Measurements from ENCODE around the gene TPCN2. TPM values are rescaled to one million over a fixed set of nuclear protein-coding genes. Genes with fewer than 3 reads are reported as not detected.

TPCN2 gene
- polyA plus RNA-seq, 2 donors, result 6.5 to 12.1 TPM

GRCh38 chr11:69127081-69127850 lies 78.5 kb downstream of the TPCN2 start:
- Histone ChIP-seq H3K4me1 (ENCODE audit: control insufficient read depth in 2 of 2, insufficient read depth in 2 of 2, low read length in 1 of 2) (peaks cover 13 to 21% of the 10 kb centered on the region in 2 donors), H3K27ac (ENCODE audit: low read depth in 2 of 2, low read length in 1 of 2) (no peak overlapping the region), H3K27me3 (ENCODE audit: control insufficient read depth in 1 of 2, insufficient read depth in 2 of 2, low read length in 2 of 2) (no peaks in the 10 kb centered on the region), H3K9me3 (ENCODE audit: control insufficient read depth in 2 of 2, insufficient read depth in 1 of 2, low read depth in 1 of 2, low read length in 1 of 2) (no peaks in the 10 kb centered on the region), H3K36me3 (ENCODE audit: control insufficient read depth in 2 of 2, insufficient read depth in 2 of 2, low read length in 1 of 2) (no peaks in the 10 kb centered on the region), H3K4me3 (ENCODE audit: low read depth in 1 of 2, low read length in 2 of 2) (no peak overlapping the region)
- WGBS, 2 donors, result 49 to 51% methylated on average over 26 of the region's 26 CpGs

DNA sequence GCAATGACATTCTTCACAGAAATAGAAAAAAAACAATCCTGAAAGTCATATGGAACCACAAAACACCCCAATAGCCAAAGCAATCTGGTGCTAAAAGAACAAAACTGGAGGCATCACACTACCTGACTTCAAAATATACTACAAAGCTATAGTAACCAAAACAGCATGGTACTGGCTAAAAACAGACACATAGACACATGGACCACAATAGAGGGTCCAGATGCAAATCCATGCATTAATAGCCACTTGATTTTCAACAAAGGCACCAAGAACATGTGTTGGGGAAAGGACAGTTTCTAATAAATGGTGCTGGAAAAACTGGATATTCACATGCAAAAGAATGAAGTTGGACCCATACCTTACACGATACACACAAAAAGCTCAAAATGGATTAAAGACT lies 79.2 kb downstream of the TPCN2 start:
- Histone ChIP-seq H3K4me1 (ENCODE audit: control insufficient read depth in 2 of 2, insufficient read depth in 2 of 2, low read length in 1 of 2) (peaks cover 13 to 19% of the 10 kb centered on the region in 2 donors), H3K4me3 (ENCODE audit: low read depth in 1 of 2, low read length in 2 of 2) (no peak overlapping the region), H3K36me3 (ENCODE audit: control insufficient read depth in 2 of 2, insufficient read depth in 2 of 2, low read length in 1 of 2) (no peaks in the 10 kb centered on the region), H3K27ac (ENCODE audit: low read depth in 2 of 2, low read length in 1 of 2) (no peak overlapping the region), H3K27me3 (ENCODE audit: control insufficient read depth in 1 of 2, insufficient read depth in 2 of 2, low read length in 2 of 2) (no peaks in the 10 kb centered on the region), H3K9me3 (ENCODE audit: control insufficient read depth in 2 of 2, insufficient read depth in 1 of 2, low read depth in 1 of 2, low read length in 1 of 2) (no peaks in the 10 kb centered on the region)
- WGBS, 2 donors, result 57 to 72% methylated on average over 1 of the region's 1 CpG

- 94 to 98% methylated on average over 2 of the region's 2 CpGs for WGBS, 2 donors
- peaks cover 6 to 11% of the 10 kb centered on the region in 2 donors for H3K4me1 ChIP-seq (ENCODE audit: control insufficient read depth in 2 of 2, insufficient read depth in 2 of 2, low read length in 1 of 2)
- H3K27me3 ChIP-seq (ENCODE audit: control insufficient read depth in 1 of 2, insufficient read depth in 2 of 2, low read length in 2 of 2), result no peaks in the 10 kb centered on the region
- H3K4me3 ChIP-seq (ENCODE audit: low read depth in 1 of 2, low read length in 2 of 2), result no peak overlapping the region
- H3K9me3 ChIP-seq (ENCODE audit: control insufficient read depth in 2 of 2, insufficient read depth in 1 of 2, low read depth in 1 of 2, low read length in 1 of 2), result no peaks in the 10 kb centered on the region
- no peaks in the 10 kb centered on the region for H3K36me3 ChIP-seq (ENCODE audit: control insufficient read depth in 2 of 2, insufficient read depth in 2 of 2, low read length in 1 of 2)
- H3K27ac ChIP-seq (ENCODE audit: low read depth in 2 of 2, low read length in 1 of 2), result no peak overlapping the region
Observed at GRCh38 chr11:69129053-69129452, 80.3 kb downstream of the TPCN2 start.

- peaks cover 6 to 9% of the 10 kb centered on the region in 2 donors for H3K4me1 ChIP-seq (ENCODE audit: control insufficient read depth in 2 of 2, insufficient read depth in 2 of 2, low read length in 1 of 2)
- H3K27me3 ChIP-seq (ENCODE audit: control insufficient read depth in 1 of 2, insufficient read depth in 2 of 2, low read length in 2 of 2), result no peaks in the 10 kb centered on the region
- H3K4me3 ChIP-seq (ENCODE audit: low read depth in 1 of 2, low read length in 2 of 2), result no peak overlapping the region
- 93 to 97% methylated on average over 7 of the region's 7 CpGs for WGBS, 2 donors
- H3K9me3 ChIP-seq (ENCODE audit: control insufficient read depth in 2 of 2, insufficient read depth in 1 of 2, low read depth in 1 of 2, low read length in 1 of 2), result no peaks in the 10 kb centered on the region
- H3K27ac ChIP-seq (ENCODE audit: low read depth in 2 of 2, low read length in 1 of 2), result no peak overlapping the region
- no peaks in the 10 kb centered on the region for H3K36me3 ChIP-seq (ENCODE audit: control insufficient read depth in 2 of 2, insufficient read depth in 2 of 2, low read length in 1 of 2)
Observed at GRCh38 chr11:69129647-69130046, 80.9 kb downstream of the TPCN2 start.

- H3K27ac ChIP-seq (ENCODE audit: low read depth in 2 of 2, low read length in 1 of 2), result no peak overlapping the region
- peaks cover 6 to 9% of the 10 kb centered on the region in 2 donors for H3K4me1 ChIP-seq (ENCODE audit: control insufficient read depth in 2 of 2, insufficient read depth in 2 of 2, low read length in 1 of 2)
- no peaks in the 10 kb centered on the region for H3K9me3 ChIP-seq (ENCODE audit: control insufficient read depth in 2 of 2, insufficient read depth in 1 of 2, low read depth in 1 of 2, low read length in 1 of 2)
- H3K27me3 ChIP-seq (ENCODE audit: control insufficient read depth in 1 of 2, insufficient read depth in 2 of 2, low read length in 2 of 2), result no peaks in the 10 kb centered on the region
- H3K4me3 ChIP-seq (ENCODE audit: low read depth in 1 of 2, low read length in 2 of 2), result no peak overlapping the region
- WGBS, 2 donors, result 68 to 72% methylated on average over 9 of the region's 9 CpGs
- no peaks in the 10 kb centered on the region for H3K36me3 ChIP-seq (ENCODE audit: control insufficient read depth in 2 of 2, insufficient read depth in 2 of 2, low read length in 1 of 2)
Observed at GRCh38 chr11:69130654-69131053, 81.9 kb downstream of the TPCN2 start.

GRCh38 chr11:69131121-69131566 lies 82.4 kb downstream of the TPCN2 start:
- no peaks in the 10 kb centered on the region for H3K9me3 ChIP-seq (ENCODE audit: control insufficient read depth in 2 of 2, insufficient read depth in 1 of 2, low read depth in 1 of 2, low read length in 1 of 2)

DNA sequence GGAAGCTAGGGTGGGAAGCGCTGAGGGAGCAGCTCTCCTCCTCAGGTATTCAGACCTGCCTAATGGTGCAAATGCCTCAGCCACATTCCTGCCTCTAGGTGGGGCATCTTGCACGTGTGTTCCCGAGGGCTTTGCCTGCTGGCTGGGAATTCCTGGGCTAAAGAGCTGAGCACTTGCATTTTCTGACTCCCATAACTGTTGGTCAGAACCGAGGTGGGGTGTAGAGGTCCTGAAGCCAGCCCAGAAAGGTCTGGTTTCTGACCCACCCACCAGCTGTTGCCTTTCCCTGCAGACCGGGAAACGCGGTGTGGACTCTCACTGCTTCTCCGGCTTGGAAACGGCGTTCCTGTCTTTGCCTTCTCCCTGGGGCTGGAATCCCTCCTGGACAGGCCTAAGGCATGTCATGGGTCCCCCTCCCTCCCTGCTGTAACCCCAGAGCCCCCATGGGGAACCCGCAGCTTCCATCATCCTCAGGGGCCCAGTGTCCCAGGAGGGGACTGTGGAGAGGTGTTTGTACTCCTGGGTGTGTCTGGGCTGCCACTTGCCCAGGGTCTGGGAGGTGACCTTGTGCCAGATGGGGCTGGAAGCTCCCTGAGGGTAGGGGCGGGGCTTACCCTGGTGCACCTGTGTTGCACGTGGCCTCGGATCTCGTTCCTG lies 83.0 kb downstream of the TPCN2 start:
- WGBS, 2 donors, result 35 to 40% methylated on average over 15 of the region's 15 CpGs
- H3K27ac ChIP-seq (ENCODE audit: low read depth in 2 of 2, low read length in 1 of 2), result no peak overlapping the region

More at GRCh38 chr11:69131121-69131566, 82.4 kb downstream of the TPCN2 start:
- Histone ChIP-seq H3K27ac (ENCODE audit: low read depth in 2 of 2, low read length in 1 of 2) (no peak overlapping the region), H3K36me3 (ENCODE audit: control insufficient read depth in 2 of 2, insufficient read depth in 2 of 2, low read length in 1 of 2) (no peaks in the 10 kb centered on the region), H3K4me1 (ENCODE audit: control insufficient read depth in 2 of 2, insufficient read depth in 2 of 2, low read length in 1 of 2) (peaks cover 6 to 9% of the 10 kb centered on the region in 2 donors), H3K4me3 (ENCODE audit: low read depth in 1 of 2, low read length in 2 of 2) (no peak overlapping the region), H3K27me3 (ENCODE audit: control insufficient read depth in 1 of 2, insufficient read depth in 2 of 2, low read length in 2 of 2) (no peaks in the 10 kb centered on the region)
- 81 to 85% methylated on average over 11 of the region's 11 CpGs for WGBS, 2 donors

GRCh38 chr11:69132301-69132670 lies 83.6 kb downstream of the TPCN2 start:
- Histone ChIP-seq H3K27ac (ENCODE audit: low read depth in 2 of 2, low read length in 1 of 2) (no peak overlapping the region), H3K4me3 (ENCODE audit: low read depth in 1 of 2, low read length in 2 of 2) (no peak overlapping the region), H3K36me3 (ENCODE audit: control insufficient read depth in 2 of 2, insufficient read depth in 2 of 2, low read length in 1 of 2) (no peaks in the 10 kb centered on the region), H3K27me3 (ENCODE audit: control insufficient read depth in 1 of 2, insufficient read depth in 2 of 2, low read length in 2 of 2) (no peaks in the 10 kb centered on the region), H3K9me3 (ENCODE audit: control insufficient read depth in 2 of 2, insufficient read depth in 1 of 2, low read depth in 1 of 2, low read length in 1 of 2) (no peaks in the 10 kb centered on the region), H3K4me1 (ENCODE audit: control insufficient read depth in 2 of 2, insufficient read depth in 2 of 2, low read length in 1 of 2) (peaks cover 5 to 13% of the 10 kb centered on the region in 2 donors)
- WGBS, 2 donors, result 82 to 89% methylated on average over 7 of the region's 7 CpGs

More for the DNA sequence above, 83.0 kb downstream of the TPCN2 start:
- Histone ChIP-seq H3K9me3 (ENCODE audit: control insufficient read depth in 2 of 2, insufficient read depth in 1 of 2, low read depth in 1 of 2, low read length in 1 of 2) (no peaks in the 10 kb centered on the region), H3K4me3 (ENCODE audit: low read depth in 1 of 2, low read length in 2 of 2) (no peak overlapping the region), H3K27me3 (ENCODE audit: control insufficient read depth in 1 of 2, insufficient read depth in 2 of 2, low read length in 2 of 2) (no peaks in the 10 kb centered on the region), H3K36me3 (ENCODE audit: control insufficient read depth in 2 of 2, insufficient read depth in 2 of 2, low read length in 1 of 2) (no peaks in the 10 kb centered on the region), H3K4me1 (ENCODE audit: control insufficient read depth in 2 of 2, insufficient read depth in 2 of 2, low read length in 1 of 2) (peaks cover 2 to 11% of the 10 kb centered on the region in 2 donors)

DNA sequence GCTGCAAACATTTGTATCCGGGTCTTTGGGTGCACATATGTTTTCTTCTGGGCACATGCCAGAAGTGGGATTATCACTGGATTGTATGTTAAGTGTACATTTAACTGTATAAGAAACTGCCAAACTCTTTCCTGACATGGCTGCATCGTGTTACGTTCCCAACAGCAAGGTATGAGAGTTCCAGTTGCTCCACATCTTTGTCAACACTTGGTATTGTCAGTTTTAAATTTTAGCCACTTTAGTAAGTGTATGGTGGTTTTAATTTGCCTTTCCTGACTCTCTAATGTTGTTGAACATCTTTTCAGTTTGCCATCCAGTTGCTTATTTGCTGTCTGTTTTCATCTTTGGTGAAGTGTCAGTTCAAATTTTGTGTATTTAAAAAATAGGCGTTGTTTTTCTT lies 84.5 kb downstream of the TPCN2 start:
- Histone ChIP-seq H3K27ac (ENCODE audit: low read depth in 2 of 2, low read length in 1 of 2) (no peak overlapping the region), H3K4me3 (ENCODE audit: low read depth in 1 of 2, low read length in 2 of 2) (no peak overlapping the region), H3K4me1 (ENCODE audit: control insufficient read depth in 2 of 2, insufficient read depth in 2 of 2, low read length in 1 of 2) (peaks cover 4 to 19% of the 10 kb centered on the region in 2 donors), H3K9me3 (ENCODE audit: control insufficient read depth in 2 of 2, insufficient read depth in 1 of 2, low read depth in 1 of 2, low read length in 1 of 2) (no peaks in the 10 kb centered on the region), H3K36me3 (ENCODE audit: control insufficient read depth in 2 of 2, insufficient read depth in 2 of 2, low read length in 1 of 2) (no peaks in the 10 kb centered on the region), H3K27me3 (ENCODE audit: control insufficient read depth in 1 of 2, insufficient read depth in 2 of 2, low read length in 2 of 2) (no peaks in the 10 kb centered on the region)
- 88 to 91% methylated on average over 4 of the region's 4 CpGs for WGBS, 2 donors
